SH-SY5Y (cell line): ENCODE data around the gene CDH4.

Source experiments
- GATA2 ChIP-seq: IDR thresholded peaks from 2 replicates; pipeline ENCODE4 v1.6.1; 2011; ENCODE audit warnings: mild to moderate bottlenecking, low read depth, low read length
- GATA3 ChIP-seq: IDR thresholded peaks from 2 replicates; pipeline ENCODE4 v1.6.1; 2011; ENCODE audit warnings: low read depth, mild to moderate bottlenecking, low read length, moderate library complexity

CDH4 gene

GRCh38 chr20:61786230-61786629 is 534.2 kb downstream of the CDH4 start:
- no peak for TF ChIP-seq GATA3
- TF ChIP-seq GATA2 = no peak

GRCh38 chr20:61788343-61788742 is 536.3 kb downstream of the CDH4 start:
- TF ChIP-seq GATA2 = no peak
- TF ChIP-seq GATA3 = no peak

- TF ChIP-seq GATA3 (no peak), GATA2 (no peak)
These were observed 537.3 kb downstream of the CDH4 start for GRCh38 chr20:61789329-61789728.

- TF ChIP-seq GATA2 (no peak), GATA3 (no peak)
These were observed 538.2 kb downstream of the CDH4 start for GRCh38 chr20:61790116-61790827.

GRCh38 chr20:61791995-61792394 is 539.9 kb downstream of the CDH4 start:
- no peak for TF ChIP-seq GATA2
- TF ChIP-seq GATA3 = no peak

GRCh38 chr20:61795669-61796630 is 543.9 kb downstream of the CDH4 start:
- TF ChIP-seq GATA3 (no peak), GATA2 (no peak)

- no peak for TF ChIP-seq GATA2
- no peak for TF ChIP-seq GATA3
These were observed 544.7 kb downstream of the CDH4 start for GRCh38 chr20:61796738-61797137.

GRCh38 chr20:61797200-61797599 is 545.1 kb downstream of the CDH4 start:
- TF ChIP-seq GATA2 (no peak), GATA3 (no peak)

GRCh38 chr20:61797971-61798411 is 545.9 kb downstream of the CDH4 start:
- TF ChIP-seq GATA3 = no peak
- no peak for TF ChIP-seq GATA2

GRCh38 chr20:61798632-61799031 is 546.6 kb downstream of the CDH4 start:
- TF ChIP-seq GATA2 = no peak
- no peak for TF ChIP-seq GATA3

GRCh38 chr20:61799394-61799923 is 547.4 kb downstream of the CDH4 start:
- TF ChIP-seq GATA3 (no peak), GATA2 (no peak)

GRCh38 chr20:61799928-61800327 is 547.9 kb downstream of the CDH4 start:
- no peak for TF ChIP-seq GATA3
- TF ChIP-seq GATA2 = no peak

- no peak for TF ChIP-seq GATA3
- TF ChIP-seq GATA2 = no peak
These were observed 548.5 kb downstream of the CDH4 start for GRCh38 chr20:61800359-61801064.

GRCh38 chr20:61801065-61801360 is 549.0 kb downstream of the CDH4 start:
- TF ChIP-seq GATA3 = no peak
- TF ChIP-seq GATA2 = no peak

GRCh38 chr20:61801428-61801827 is 549.4 kb downstream of the CDH4 start:
- TF ChIP-seq GATA2 (no peak), GATA3 (no peak)
